HepG2 (cell line): ENCODE results near the gene SRRM3. TPM values are rescaled to one million over a fixed set of nuclear protein-coding genes. Genes with fewer than 3 reads are reported as not detected.

ENCODE experiments used
- AKAP8 ChIP-seq: sonication (generic); formaldehyde crosslinking; IDR thresholded peaks from 2 replicates; pipeline ENCODE4 v1.5.1; 2020; ENCODE audit warnings: mild to moderate bottlenecking, missing genetic modification reagents
- GMEB2 ChIP-seq: IDR thresholded peaks from 2 replicates; pipeline ENCODE4 v1.6.1; 2016; ENCODE audit warnings: missing biosample characterization, missing genetic modification reagents, low read depth
- KMT2B ChIP-seq: IDR thresholded peaks from 2 replicates; pipeline ENCODE4 v1.6.1; 2016; ENCODE audit warnings: missing genetic modification reagents, missing compliant biosample characterization
- NR2F6 ChIP-seq, 2 experiments: IDR thresholded peaks; 2 replicates each; pipeline ENCODE4 v1.6.1; 2016; ENCODE audit warnings: antibody characterized with exemption in 1 of 2, mild to moderate bottlenecking in 1 of 2
- POGZ ChIP-seq: sonication (generic); formaldehyde crosslinking; IDR thresholded peaks from 2 replicates; pipeline ENCODE4 v1.4.0; 2020; ENCODE audit warnings: mild to moderate bottlenecking, missing genetic modification reagents
- RAD21 ChIP-seq: fragments of 450-650 bp; formaldehyde crosslinking; IDR thresholded peaks from 2 replicates; pipeline ENCODE4 v1.5.0; 2020; ENCODE audit warnings: mild to moderate bottlenecking
- RELA ChIP-seq: sonication (generic); formaldehyde crosslinking; IDR thresholded peaks from 2 replicates; pipeline ENCODE4 v1.4.0; 2020; ENCODE audit warnings: missing genetic modification reagents
- TOE1 ChIP-seq: sonication (generic); formaldehyde crosslinking; IDR thresholded peaks from 2 replicates; pipeline ENCODE4 v1.4.0; 2020; ENCODE audit warnings: mild to moderate bottlenecking, missing genetic modification reagents
- ZBTB38 ChIP-seq: sonication (generic); formaldehyde crosslinking; IDR thresholded peaks from 2 replicates; pipeline ENCODE4 v1.5.1; 2020; ENCODE audit warnings: mild to moderate bottlenecking, missing genetic modification reagents
- ZFX ChIP-seq: sonication (generic); formaldehyde crosslinking; IDR thresholded peaks from 2 replicates; pipeline ENCODE4 v1.4.0; 2020; ENCODE audit warnings: mild to moderate bottlenecking, low read depth, missing genetic modification reagents, moderate library complexity
- ZNF12 ChIP-seq: sonication (generic); formaldehyde crosslinking; IDR thresholded peaks from 2 replicates; pipeline ENCODE4 v1.5.0; 2020; ENCODE audit warnings: missing genetic modification reagents
- ZNF138 ChIP-seq: sonication (generic); formaldehyde crosslinking; IDR thresholded peaks from 2 replicates; pipeline ENCODE4 v1.5.0; 2020; ENCODE audit warnings: mild to moderate bottlenecking, low read depth, missing genetic modification reagents
- ZNF224 ChIP-seq: sonication (generic); formaldehyde crosslinking; IDR thresholded peaks from 2 replicates; pipeline ENCODE4 v1.5.0; 2020; ENCODE audit warnings: mild to moderate bottlenecking, missing genetic modification reagents
- ZNF329 ChIP-seq: sonication (generic); formaldehyde crosslinking; IDR thresholded peaks from 2 replicates; pipeline ENCODE4 v1.9.0; 2021; ENCODE audit warnings: low read depth, mild to moderate bottlenecking, missing genetic modification reagents
- ZNF335 ChIP-seq: sonication (generic); formaldehyde crosslinking; IDR thresholded peaks from 2 replicates; pipeline ENCODE4 v1.4.0; 2020; ENCODE audit warnings: missing genetic modification reagents
- ZNF614 ChIP-seq: IDR thresholded peaks from 2 replicates; pipeline ENCODE4 v1.6.1; 2018; ENCODE audit warnings: missing biosample characterization, missing genetic modification reagents, inconsistent platforms, borderline replicate concordance
- polyA plus RNA-seq, 8 experiments: library from polyadenylated mRNA; depleted of rRNA in 3 of 8; stranded (reverse) in 7 of 8; unstranded in 1 of 8; fragments of >200 nt; fragmentation: Illumina TruSeq in 4 of 8; extraction: Trizol in 4 of 8; gene quantifications; 2 replicates each; pipeline versions ENCODE4 v1.2.1 to v1.2.3, GENCODE V29; 2011 to 2016; ENCODE audit warnings: low read depth in 4 of 8, missing spikeins in 1 of 8, mixed read lengths in 1 of 8; ENCODE audit not compliant: insufficient read depth in 1 of 8
- total RNA-seq, 5 experiments: library from RNA; depleted of rRNA; stranded (reverse); fragments of >200 nt; fragmentation: Illumina TruSeq; extraction: Trizol; gene quantifications; 2 replicates each; pipeline ENCODE4 v1.2.3, GENCODE V29; 2016; ENCODE audit warnings: low read depth in 1 of 5
- TF ChIP-seq, protein P1 (sequence below): sonication (generic); formaldehyde crosslinking; IDR thresholded peaks from 2 replicates; pipeline ENCODE4 v1.4.0; 2020; ENCODE audit warnings: mild to moderate bottlenecking, missing genetic modification reagents, borderline replicate concordance
- TF ChIP-seq, protein P2 (sequence below): sonication (generic); formaldehyde crosslinking; IDR thresholded peaks from 2 replicates; pipeline ENCODE4 v1.5.0; 2020; ENCODE audit warnings: mild to moderate bottlenecking, missing genetic modification reagents
- TF ChIP-seq, protein P3 (sequence below): sonication (generic); formaldehyde crosslinking; IDR thresholded peaks from 2 replicates; pipeline ENCODE4 v1.4.0; 2020; ENCODE audit warnings: missing genetic modification reagents

Gene SRRM3
- total and polyA plus RNA-seq, 2 of the 13 experiments (the other 11 are each of a cell fraction or from before 2014, with no cell fraction given) = 0.13 to 0.54 TPM

GRCh38 chr7:76314042-76314721 lies 112.5 kb downstream of the SRRM3 start (continued):
- TF ChIP-seq ZNF329 (CRISPR knock-in tag) (0 out of 2 replicates have a peak, but pooled peaks have one; percentile 49), AKAP8 (CRISPR knock-in tag) (no peak), RAD21 (CRISPR knock-in tag) (peak; percentile 100), TOE1 (CRISPR knock-in tag) (peak; percentile 85; the same call in 1 of the 2 replicates), ZBTB38 (CRISPR knock-in tag) (no peak), ZNF138 (CRISPR knock-in tag) (no peak), POGZ (0 out of 2 replicates have a peak, but pooled peaks have one; percentile 17), ZNF614 (peak; percentile 87; the same call in 1 of the 2 replicates), NR2F6 (IDR thresholded peaks at IDR 0.05) (no peak), NR2F6 (CRISPR knock-in tag; IDR thresholded peaks at IDR 0.05) (peak; percentile 65), GMEB2 (CRISPR knock-in tag) (peak; percentile 33; the same call in 1 of the 2 replicates), ZNF224 (CRISPR knock-in tag) (0 out of 2 replicates have a peak, but pooled peaks have one; percentile 66), ZFX (CRISPR knock-in tag) (peak; percentile 55; the same call in 1 of the 2 replicates), RELA (no peak), ZNF12 (CRISPR knock-in tag) (no peak), KMT2B (CRISPR knock-in tag) (0 out of 2 replicates have a peak, but pooled peaks have one; percentile 43), ZNF335 (CRISPR knock-in tag) (0 out of 2 replicates have a peak, but pooled peaks have one; percentile 46)
- TF ChIP-seq, protein P1, sequence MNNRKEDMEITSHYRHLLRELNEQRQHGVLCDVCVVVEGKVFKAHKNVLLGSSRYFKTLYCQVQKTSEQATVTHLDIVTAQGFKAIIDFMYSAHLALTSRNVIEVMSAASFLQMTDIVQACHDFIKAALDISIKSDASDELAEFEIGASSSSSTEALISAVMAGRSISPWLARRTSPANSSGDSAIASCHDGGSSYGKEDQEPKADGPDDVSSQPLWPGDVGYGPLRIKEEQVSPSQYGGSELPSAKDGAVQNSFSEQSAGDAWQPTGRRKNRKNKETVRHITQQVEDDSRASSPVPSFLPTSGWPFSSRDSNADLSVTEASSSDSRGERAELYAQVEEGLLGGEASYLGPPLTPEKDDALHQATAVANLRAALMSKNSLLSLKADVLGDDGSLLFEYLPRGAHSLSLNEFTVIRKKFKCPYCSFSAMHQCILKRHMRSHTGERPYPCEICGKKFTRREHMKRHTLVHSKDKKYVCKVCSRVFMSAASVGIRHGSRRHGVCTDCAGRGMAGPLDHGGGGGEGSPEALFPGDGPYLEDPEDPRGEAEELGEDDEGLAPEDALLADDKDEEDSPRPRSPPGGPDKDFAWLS = 0 out of 2 replicates have a peak, but pooled peaks have one; percentile 60
- TF ChIP-seq, protein P2, sequence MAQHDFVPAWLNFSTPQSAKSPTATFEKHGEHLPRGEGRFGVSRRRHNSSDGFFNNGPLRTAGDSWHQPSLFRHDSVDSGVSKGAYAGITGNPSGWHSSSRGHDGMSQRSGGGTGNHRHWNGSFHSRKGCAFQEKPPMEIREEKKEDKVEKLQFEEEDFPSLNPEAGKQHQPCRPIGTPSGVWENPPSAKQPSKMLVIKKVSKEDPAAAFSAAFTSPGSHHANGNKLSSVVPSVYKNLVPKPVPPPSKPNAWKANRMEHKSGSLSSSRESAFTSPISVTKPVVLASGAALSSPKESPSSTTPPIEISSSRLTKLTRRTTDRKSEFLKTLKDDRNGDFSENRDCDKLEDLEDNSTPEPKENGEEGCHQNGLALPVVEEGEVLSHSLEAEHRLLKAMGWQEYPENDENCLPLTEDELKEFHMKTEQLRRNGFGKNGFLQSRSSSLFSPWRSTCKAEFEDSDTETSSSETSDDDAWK (CRISPR knock-in tag) = no peak
- TF ChIP-seq, protein P3, sequence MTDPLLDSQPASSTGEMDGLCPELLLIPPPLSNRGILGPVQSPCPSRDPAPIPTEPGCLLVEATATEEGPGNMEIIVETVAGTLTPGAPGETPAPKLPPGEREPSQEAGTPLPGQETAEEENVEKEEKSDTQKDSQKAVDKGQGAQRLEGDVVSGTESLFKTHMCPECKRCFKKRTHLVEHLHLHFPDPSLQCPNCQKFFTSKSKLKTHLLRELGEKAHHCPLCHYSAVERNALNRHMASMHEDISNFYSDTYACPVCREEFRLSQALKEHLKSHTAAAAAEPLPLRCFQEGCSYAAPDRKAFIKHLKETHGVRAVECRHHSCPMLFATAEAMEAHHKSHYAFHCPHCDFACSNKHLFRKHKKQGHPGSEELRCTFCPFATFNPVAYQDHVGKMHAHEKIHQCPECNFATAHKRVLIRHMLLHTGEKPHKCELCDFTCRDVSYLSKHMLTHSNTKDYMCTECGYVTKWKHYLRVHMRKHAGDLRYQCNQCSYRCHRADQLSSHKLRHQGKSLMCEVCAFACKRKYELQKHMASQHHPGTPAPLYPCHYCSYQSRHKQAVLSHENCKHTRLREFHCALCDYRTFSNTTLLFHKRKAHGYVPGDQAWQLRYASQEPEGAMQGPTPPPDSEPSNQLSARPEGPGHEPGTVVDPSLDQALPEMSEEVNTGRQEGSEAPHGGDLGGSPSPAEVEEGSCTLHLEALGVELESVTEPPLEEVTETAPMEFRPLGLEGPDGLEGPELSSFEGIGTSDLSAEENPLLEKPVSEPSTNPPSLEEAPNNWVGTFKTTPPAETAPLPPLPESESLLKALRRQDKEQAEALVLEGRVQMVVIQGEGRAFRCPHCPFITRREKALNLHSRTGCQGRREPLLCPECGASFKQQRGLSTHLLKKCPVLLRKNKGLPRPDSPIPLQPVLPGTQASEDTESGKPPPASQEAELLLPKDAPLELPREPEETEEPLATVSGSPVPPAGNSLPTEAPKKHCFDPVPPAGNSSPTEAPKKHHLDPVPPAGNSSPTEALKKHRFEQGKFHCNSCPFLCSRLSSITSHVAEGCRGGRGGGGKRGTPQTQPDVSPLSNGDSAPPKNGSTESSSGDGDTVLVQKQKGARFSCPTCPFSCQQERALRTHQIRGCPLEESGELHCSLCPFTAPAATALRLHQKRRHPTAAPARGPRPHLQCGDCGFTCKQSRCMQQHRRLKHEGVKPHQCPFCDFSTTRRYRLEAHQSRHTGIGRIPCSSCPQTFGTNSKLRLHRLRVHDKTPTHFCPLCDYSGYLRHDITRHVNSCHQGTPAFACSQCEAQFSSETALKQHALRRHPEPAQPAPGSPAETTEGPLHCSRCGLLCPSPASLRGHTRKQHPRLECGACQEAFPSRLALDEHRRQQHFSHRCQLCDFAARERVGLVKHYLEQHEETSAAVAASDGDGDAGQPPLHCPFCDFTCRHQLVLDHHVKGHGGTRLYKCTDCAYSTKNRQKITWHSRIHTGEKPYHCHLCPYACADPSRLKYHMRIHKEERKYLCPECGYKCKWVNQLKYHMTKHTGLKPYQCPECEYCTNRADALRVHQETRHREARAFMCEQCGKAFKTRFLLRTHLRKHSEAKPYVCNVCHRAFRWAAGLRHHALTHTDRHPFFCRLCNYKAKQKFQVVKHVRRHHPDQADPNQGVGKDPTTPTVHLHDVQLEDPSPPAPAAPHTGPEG (CRISPR knock-in tag) = peak; percentile 49; the same call in 1 of the 2 replicates
